ENCODE results near the gene C19orf25.
A peak's percentile ranks its signal among the peaks of the same experiment; 100 is the strongest.

Gene C19orf25

DNA sequence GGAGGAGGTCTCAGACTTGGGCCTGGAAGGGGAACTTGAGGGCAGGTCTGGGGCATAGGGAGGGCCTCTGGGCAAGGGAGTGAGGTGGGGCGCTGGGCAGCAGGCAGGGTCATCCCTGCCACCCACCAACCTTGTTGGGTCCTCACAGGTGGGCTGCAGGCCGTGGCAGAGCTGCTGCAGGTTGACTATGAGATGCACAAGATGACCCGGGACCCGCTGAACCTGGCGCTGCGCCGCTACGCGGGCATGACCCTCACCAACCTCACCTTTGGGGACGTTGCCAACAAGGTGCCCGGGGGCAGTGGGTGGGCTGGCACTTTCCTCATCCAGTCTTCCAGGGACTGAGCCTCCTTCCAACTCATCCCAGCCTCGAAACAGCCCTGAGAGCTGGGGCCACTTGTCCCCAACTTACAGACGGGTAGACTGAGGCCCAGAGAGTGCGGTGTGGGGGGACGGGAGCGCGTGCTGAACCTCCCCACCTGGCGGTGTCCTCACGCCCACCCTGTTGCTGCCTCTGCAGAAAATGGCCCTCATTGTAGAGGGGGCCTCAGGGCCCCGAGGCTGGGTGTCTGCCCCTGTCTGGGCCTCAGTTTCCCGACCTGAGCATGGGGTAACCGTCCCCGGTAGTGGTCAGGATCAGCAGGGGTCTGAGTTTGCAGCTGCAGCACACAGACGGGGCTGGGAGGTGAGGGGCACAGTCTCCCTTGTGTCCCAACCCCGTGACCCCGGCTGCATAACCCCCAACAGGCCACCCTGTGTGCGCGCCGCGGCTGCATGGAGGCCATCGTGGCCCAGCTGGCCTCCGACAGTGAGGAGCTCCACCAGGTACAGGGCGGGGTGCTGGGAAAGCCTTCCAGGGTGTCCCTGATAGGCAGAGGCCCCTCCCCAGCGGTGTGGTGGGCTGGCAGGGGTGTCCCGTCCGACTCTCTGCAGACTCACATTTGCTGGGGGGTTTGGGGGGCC is 18.7 kb downstream of the C19orf25 start:
- no peak for DNase-seq

GRCh38 chr19:1459479-1459878 is 19.5 kb downstream of the C19orf25 start:
- no peak for DNase-seq

DNA sequence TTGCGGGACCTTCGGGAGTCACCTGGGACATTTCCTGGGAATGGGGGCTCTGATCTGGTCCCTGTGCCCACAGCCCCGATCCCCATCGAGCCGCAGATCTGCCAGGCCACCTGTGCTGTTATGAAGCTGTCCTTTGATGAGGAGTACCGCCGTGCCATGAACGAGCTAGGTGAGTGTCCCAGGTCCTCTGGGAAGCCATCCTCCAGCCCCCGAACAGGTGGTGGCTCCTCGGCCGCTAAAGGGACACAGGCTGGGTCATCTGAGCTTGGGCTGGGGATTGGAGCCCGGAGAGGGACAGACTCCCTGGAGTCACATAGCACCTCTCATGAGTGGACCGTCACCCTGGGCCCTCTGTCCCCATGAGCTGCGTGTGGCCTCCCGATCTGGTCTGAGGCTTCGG is 21.1 kb downstream of the C19orf25 start:
- no peak for DNase-seq

DNA sequence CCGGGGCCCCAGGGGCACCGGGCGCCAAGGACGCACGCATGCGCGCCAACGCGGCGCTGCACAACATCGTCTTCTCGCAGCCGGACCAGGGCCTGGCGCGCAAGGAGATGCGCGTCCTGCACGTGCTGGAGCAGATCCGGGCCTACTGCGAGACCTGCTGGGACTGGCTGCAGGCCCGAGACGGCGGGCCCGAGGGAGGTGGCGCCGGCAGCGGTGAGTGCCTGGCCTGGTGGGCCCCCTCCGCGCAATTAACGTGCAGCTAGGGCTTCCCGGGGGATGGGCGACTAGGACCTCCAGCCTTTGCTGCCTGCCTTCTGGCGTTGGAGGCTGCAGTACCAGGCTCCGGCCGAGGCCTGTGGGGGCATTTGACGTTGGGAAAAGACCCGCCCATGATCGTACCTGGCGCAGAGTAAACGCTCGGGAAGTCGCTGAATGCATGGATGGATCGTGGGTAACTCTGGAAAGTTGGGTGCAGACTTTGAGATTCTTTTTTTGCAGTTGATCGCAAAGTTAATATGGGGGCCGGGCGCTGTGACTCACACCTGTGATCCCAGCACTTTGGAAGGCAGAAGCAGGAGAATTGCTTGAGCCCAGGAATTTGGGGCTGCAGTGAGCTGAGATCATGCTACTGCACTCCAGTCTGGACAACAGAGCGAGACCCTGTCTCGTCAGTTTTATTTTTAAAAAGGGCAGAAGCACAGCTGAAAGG is 21.8 kb downstream of the C19orf25 start:
- DNase-seq: no peak

DNA sequence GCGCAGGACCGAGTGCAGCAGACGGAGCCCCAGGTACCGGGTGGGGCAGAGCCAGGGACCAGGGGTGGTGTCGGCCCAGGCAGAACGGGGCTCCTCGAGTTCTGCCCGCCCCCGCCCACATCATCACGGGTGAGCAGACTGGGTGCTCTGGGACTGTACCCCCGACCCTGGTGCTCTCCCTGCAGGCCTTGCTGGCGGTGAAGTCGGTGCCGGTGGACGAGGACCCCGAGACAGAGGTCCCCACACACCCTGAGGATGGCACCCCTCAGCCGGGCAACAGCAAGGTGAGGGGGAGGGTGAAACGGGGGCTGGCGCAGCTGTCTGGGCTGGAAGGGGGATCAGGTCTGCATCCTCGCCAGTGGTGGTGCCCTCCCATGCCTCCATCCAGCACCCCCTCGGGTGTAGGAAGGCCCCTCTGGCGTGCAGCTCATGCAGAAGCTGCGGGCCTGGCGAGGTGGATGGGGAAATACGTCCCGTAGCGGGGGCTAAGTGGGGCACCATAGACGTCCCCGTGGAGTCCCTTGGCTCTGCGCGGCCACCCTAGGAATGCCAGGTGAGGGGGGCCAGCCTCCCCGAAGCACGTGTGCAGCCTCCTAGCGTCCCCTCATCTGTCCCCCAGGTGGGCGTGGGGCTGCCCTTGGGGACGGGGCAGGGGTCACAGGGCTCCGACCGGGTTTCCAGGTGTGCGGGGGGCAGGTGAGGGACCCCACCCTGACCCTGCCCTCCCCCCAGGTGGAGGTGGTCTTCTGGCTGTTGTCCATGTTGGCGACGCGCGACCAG is 22.7 kb downstream of the C19orf25 start:
- DNase-seq: no peak

- DNase-seq: peak in 1 of 2 experiments; percentile 51
Observed at GRCh38 chr19:1455336-1456120, 23.5 kb downstream of the C19orf25 start.

- no peak for DNase-seq
Observed at GRCh38 chr19:1455002-1455335, 24.0 kb downstream of the C19orf25 start.

GRCh38 chr19:1453525-1454364 is 25.3 kb downstream of the C19orf25 start:
- no peak for DNase-seq

- DNase-seq: no peak
Observed at GRCh38 chr19:1452802-1453524, 26.1 kb downstream of the C19orf25 start.

- no peak for DNase-seq
Observed at GRCh38 chr19:1451916-1452801, 26.9 kb downstream of the C19orf25 start.

- DNase-seq: no peak
Observed at GRCh38 chr19:1450735-1451731, 28.0 kb downstream of the C19orf25 start.

DNA sequence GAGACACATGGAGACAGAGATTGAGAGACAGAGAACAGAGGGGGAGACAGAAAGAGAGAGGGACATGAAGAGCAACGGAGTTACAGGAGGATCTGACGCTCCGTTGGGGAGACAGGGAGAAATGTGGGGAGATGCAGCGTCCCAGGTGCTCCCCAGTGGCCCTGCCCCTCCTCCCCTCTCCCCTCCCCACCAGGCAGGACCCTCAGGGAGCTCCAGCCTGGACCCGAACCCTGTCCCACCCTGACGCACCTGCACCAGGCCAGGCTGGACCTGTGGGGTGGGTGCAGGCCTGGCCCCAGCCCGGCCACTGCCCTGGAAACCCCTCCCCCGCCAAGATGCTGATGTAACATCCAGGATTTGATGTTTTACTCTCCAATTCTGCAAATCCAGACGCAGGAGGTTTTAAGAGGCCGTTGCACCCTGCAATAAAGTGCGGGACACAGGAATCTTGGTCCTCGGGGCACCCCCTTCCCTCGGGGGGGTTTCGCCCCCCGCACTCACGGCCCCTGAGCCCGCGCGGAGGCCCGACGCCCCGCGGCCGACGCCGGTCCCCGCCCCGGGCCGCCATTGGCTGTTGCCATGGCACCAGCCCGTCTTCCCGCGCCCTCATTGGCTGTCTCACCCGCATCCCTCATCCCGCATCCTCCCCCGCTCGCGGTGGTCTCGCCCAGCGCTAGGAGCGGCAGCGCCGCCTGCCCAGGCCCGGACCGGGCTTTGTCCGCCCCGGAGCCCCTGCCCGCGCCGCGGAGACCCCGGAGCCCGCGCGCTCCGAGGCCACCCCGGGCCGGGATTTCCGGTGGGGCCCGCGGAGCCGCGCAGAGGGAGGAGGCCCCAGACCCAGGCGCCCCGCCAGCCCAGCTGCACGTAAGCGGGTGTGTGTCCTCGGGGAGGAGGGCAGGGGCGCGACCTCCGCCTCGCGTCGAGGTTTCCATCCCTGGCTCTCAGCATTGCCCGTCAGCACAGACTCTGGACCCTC is 29.3 kb downstream of the C19orf25 start, which contains the start of gene APC2:
Gene APC2 (plus strand): TSS at position 655 of the 976 bp plus-strand sequence. CDS start 2,881 bp downstream, outside the sequence.
- no peak for DNase-seq

DNA sequence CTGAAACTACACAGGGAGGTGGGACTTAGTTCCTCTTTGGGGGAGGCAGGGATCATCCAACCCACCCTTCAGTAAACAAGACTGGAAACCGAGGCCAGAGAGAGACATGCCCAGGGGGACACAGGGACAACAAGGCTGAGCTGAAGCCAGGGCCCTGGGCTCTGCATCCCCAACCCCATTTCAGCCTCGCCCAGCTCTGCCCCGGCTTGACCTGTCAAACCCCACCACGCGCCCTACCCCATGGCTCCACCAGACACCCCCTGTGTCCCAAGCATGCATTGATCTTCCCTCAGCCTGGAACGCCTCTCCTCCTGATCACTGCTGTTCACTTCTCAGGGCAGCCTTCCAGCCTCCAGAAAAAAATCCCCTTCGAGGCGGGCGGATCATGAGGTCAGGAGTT is 31.1 kb downstream of the C19orf25 start:
- DNase-seq: no peak

DNA sequence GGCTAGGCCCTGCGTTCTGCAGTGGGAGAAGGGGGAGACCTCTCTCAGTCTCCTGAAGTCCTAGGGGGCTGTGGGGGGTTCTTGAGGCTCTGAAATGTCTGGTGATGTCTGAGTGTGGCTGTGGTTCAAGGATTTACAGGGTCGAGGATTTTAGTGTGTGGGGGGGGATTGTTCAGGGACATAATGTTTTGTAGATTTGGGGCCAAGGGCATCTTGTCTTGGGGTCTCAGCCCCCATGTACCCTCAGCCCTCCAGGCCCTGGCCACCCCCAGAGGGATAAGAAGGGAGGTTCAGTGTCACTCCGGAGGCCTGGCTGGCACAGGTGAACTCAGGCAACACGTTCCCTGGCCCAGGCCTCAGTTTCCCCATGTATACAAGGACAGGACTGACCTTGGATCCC is 31.5 kb downstream of the C19orf25 start:
- DNase-seq: no peak

DNA sequence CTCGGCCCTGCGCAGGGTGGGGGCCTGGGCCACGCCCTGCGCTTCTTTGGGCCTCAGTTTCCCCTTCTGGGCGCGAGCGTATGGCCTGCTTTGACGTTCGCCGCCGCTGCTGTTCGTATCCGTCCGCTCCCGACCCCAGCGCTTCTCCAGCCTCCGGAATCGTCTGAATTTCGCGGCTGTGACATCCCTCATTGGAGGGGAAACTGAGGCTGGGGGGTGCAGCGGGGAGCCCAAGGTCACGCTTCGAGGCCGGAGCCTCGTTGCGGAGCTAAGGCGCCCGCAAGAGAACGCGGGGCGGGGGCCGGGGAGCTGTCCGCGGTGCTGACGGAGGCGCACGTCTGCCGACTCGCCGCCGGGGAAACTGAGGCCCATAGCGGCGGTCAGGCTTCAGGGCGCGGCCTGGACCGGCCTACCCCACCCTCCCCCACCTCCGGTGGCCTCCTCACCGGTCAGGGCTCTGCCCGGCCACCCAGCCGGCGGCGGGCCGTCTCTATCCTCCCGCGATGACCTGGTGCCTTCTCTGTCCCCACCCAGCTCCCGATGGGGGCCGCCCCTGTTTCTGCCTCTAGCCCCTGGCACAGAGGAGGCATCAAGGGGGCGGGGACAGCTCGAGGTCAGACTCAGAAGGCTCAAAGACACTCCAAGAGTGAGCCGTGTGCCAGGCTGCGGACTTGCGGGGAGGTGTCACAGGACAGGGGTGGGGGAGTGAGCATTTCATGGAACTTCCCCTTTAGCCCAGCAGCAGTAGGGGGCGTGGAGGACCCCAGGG is 32.1 kb downstream of the C19orf25 start:
- no peak for DNase-seq

All from SW 1271 (cell line).